Measurements from ENCODE around the gene TNNI3.

DNA sequence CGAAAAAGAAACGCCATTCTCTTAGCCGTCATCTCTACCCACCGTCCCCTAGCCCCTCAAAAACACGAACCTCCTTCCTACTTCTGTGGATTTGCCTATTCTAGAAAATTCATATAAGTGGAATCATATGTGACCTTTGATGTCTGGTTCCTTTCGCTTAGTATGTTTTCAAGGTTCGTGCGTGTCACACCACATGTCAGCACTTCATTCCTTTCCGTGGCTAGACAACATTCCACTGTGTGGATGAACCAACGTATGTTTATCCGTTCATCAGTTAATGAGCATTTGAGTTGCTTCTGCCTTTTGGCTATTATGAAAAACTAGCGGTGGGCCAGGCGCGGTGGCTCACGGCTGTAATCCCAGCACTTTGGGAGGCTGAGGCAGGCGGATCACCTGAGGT lies 26.1 kb downstream of the TNNI3 start:
- no peak for TF ChIP-seq CTCF (IDR thresholded peaks at IDR 0.05 in 4 of 5, conservative IDR thresholded peaks at IDR 0.05 in 1 of 5)
- TF ChIP-seq POLR2A (IDR thresholded peaks at IDR 0.05) = no peak
